Stimulated activated CD4-positive, alpha-beta T cell treated with anti-CD3 and anti-CD28 coated beads, Interleukin-2, amount 100 ng/mL, for 48 hours (primary cell): ENCODE results near the gene CD40.
A peak's percentile ranks its signal among the peaks of the same experiment; 100 is the strongest.

Experiments used
- DNase-seq, 2 donors: peaks; one replicate each; pipeline ENCODE4 v3.0.0-alpha.2; 2020

CD40 gene

GRCh38 chr20:46123482-46124245 is 5.5 kb downstream of the CD40 start:
- no peak for DNase-seq

DNA sequence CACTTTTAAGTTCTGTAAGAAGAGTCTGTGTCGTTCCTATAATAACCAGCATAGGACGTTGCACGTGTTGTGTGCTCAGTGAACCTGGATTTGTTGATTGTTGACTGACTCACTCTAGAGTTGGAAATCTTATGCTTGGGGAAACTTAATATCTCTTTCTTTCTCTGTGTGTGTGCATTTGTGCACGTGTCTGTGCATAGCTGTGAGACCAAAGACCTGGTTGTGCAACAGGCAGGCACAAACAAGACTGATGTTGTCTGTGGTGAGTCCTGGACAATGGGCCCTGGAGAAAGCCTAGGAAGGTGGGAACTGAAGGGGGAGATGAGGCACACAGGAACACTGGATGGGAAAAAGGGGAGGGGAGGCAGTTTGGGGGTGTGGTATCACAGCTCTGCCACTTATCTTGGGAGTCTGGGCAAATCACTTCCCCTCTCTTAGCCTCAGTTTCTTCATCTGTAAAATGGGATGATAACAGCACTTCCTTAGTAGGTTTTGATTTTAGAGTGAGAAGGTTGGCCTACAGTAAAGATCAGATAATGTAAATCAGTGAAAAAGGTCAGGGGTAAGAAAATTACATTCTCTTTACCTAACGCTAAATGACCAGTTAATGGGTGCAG is 8.4 kb downstream of the CD40 start:
- DNase-seq = no peak

DNA sequence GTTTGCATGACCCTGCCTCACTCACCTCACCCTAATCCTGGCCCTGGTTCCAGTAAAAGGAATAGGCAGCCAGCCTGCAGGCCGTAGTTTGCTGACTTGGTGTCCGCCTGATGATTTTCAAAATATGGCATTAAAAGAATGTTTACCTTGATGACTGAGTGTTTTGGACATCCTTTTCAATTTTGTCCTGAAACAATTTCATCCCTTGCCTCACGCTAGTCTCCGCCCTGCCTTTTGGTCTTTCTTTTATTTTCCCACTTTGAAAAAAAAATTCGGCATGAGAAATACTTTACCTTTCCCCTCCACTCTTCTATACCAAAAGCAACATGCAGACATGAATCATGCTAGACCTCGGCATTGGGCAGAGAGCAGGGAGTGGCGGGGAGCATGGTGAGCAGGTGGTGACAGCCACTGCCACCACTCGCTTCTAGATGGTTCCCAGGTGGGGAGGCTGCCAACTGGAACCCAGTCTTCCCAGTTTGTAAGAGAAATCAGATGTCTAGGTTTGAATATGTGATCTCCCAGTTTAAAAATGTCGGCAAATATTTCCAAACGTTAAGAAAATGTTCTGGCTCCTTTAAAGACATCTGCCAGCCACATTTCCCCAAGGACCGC is 9.4 kb downstream of the CD40 start:
- DNase-seq = no peak

GRCh38 chr20:46128310-46129151 is 10.4 kb downstream of the CD40 start:
- no peak for DNase-seq

GRCh38 chr20:46129955-46130481 is 11.9 kb downstream of the CD40 start:
- no peak for DNase-seq

GRCh38 chr20:46130534-46130933 is 12.4 kb downstream of the CD40 start:
- DNase-seq = no peak

GRCh38 chr20:46131396-46131795 is 13.3 kb downstream of the CD40 start:
- DNase-seq = no peak

DNA sequence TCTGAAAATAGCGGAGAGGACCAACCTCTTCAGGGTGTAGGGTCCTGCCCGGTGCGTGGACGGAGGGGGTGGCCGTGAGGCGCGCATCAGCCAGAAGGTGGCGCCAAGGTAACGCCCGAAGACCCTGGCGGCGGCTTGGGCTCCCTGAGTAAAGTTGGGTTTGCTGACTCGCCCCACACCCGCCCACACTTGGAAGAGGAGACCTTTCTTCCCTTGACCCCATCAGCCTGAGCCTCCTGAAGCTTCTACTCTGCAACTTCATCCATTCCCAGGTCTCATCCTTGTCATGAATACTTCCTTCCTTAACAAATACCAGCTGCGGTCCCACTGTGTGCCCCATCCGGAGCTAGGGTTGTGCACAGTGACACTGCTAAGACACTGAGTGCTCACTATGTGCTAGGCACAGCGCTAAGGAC is 14.6 kb downstream of the CD40 start:
- peak; percentile 60 to 68 for DNase-seq

GRCh38 chr20:46133886-46134654 is 16.0 kb downstream of the CD40 start:
- DNase-seq = no peak

GRCh38 chr20:46134716-46135115 is 16.6 kb downstream of the CD40 start:
- DNase-seq = no peak

DNA sequence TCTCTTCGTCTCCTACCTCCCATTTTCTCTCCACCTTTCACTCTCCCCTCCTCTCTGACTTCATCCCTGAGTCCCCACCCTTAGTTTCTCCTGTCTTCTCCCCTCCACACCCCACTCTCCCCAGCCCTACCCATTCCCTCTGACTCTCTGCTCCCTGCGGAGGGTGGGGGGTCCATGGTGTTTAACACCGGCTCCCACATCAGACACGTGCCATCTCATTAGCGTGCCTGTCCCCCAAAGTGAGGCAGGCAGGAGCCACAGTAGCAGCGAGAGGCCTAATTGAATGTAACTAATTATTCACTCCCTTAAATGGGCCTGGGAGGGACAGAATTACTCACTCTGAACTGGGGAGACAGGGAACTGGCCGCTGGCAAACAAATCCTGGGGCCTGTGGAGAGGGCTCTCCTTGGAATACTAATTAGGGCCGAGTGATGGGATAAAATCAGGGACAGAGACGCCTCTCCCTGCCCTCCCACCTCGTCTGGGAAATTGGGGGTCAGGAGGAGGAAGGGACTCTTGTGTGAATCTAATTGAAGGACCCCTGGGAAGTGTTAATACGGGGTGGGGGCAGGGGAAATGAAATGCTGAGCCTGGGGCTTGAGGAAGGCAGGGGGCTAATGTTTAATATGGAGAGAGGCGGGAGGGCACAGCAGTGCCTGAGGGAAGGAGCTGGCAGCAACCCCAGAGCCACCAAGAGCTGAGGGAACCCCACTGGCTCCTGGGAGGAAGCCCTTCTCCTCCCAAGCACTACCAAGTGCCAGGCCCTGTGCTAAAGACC is 17.9 kb downstream of the CD40 start:
- no peak for DNase-seq

DNA sequence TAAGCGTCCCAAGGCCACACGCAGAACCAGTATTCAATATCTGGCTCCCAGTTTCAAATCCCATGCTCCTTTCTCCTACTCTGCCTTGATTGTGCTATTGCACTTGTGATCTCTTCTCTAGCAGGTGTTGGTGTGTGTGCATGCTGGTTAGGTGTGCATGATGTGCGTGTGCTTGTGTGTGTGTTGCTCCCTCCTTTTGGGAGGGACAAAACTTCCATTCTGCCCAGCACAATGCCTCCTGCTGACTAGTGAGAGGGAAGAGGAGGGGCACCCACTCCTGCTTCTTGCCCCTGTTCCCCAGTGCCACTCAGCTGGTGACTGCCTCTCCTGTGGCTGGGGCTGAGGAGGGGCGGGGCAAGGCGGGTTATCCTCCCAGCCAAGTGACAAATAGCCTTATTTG is 19.7 kb downstream of the CD40 start:
- DNase-seq = no peak

- no peak for DNase-seq
Measured at GRCh38 chr20:46139266-46139889, 21.3 kb downstream of the CD40 start.

DNA sequence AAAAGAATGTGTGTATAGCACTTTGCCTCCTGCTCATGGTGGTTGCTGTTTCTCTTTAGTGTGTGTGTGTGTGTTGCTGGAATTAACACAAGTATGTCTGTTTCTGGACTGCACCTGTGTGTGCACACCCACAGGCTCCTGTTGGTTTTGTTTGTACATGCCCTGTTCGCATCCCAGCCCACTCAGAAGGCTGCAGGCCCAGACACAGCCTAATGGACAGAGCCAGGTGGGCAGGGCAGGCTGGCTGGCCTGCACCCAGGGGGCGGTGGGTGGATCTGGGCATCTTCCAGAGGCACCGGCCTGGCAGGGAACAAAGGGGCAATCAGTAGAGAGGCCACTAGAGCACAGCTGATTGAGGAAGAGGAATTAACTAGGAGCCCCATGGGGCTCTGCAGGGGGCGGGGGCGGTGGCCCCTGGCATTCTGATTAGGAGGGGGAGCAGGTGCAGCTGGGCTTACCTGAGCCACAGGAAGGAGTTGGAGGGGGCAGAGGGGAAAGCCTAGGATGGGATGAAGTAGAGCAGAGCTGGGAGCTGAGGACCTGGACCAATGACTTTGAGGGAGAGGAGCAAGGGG is 21.9 kb downstream of the CD40 start:
- DNase-seq = no peak

GRCh38 chr20:46142124-46142523 is 24.0 kb downstream of the CD40 start:
- DNase-seq = no peak

GRCh38 chr20:46144432-46145025 is 26.4 kb downstream of the CD40 start:
- DNase-seq = no peak

DNA sequence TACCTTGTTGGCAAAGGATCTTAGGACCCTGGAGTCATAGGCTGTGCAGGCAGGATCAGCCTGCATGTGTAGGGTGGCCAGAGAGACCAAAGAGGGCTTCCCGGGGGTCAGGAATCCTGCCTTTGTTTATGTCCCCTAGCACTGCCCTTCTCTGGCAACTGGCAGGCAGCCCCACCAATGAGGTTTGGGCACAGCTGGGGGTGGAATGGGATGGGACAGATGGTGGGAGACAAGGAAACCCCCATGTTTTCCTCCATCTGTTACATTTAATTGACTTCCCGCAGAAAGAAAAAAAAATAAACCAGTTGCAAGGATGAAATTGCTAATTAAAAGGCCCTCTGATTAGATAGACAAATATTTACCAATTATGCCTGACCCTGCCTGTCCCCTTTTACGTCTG is 27.6 kb downstream of the CD40 start:
- no peak for DNase-seq

- DNase-seq = no peak
Measured at GRCh38 chr20:46148313-46149208, 30.4 kb downstream of the CD40 start.

GRCh38 chr20:46150943-46151342 is 32.8 kb downstream of the CD40 start:
- DNase-seq = no peak
